NCI-H748 treated with DMSO at 0.1 percent for 48 hours (cell line): ENCODE results near the gene SLC12A7.
A peak's percentile ranks its signal among the peaks of the same experiment; 100 is the strongest.

Experiments
- DNase-seq: peaks from one replicate; lab custom pipeline; 2025; lab: John Stamatoyannopoulos, UW

Gene SLC12A7

GRCh38 chr5:1125030-1125357 is 13.1 kb upstream of the SLC12A7 start:
- no peak for DNase-seq

GRCh38 chr5:1124205-1125029 is 12.6 kb upstream of the SLC12A7 start:
- no peak for DNase-seq

GRCh38 chr5:1123418-1124147 is 11.7 kb upstream of the SLC12A7 start:
- no peak for DNase-seq

- no peak for DNase-seq
Measured at GRCh38 chr5:1122511-1123294, 10.8 kb upstream of the SLC12A7 start.

- DNase-seq, result no peak
Measured at GRCh38 chr5:1121891-1122290, 10.0 kb upstream of the SLC12A7 start.

GRCh38 chr5:1121044-1121443 is 9.2 kb upstream of the SLC12A7 start:
- no peak for DNase-seq

- no peak for DNase-seq
Measured at GRCh38 chr5:1120236-1120999, 8.6 kb upstream of the SLC12A7 start.

- no peak for DNase-seq
Measured at GRCh38 chr5:1119312-1119831, 7.5 kb upstream of the SLC12A7 start.

GRCh38 chr5:1118738-1119137 is 6.9 kb upstream of the SLC12A7 start:
- no peak for DNase-seq

GRCh38 chr5:1118231-1118698 is 6.4 kb upstream of the SLC12A7 start:
- DNase-seq, result no peak

GRCh38 chr5:1116977-1117376 is 5.1 kb upstream of the SLC12A7 start:
- DNase-seq, result no peak

- DNase-seq, result no peak
Measured at GRCh38 chr5:1116109-1116740, 4.4 kb upstream of the SLC12A7 start.

- no peak for DNase-seq
Measured at GRCh38 chr5:1115123-1115815, 3.4 kb upstream of the SLC12A7 start.

GRCh38 chr5:1113805-1114586 is 2.1 kb upstream of the SLC12A7 start:
- no peak for DNase-seq

- no peak for DNase-seq
Measured at GRCh38 chr5:1113332-1113690, 1.4 kb upstream of the SLC12A7 start.

GRCh38 chr5:1112596-1113331 is 901 bp upstream of the SLC12A7 start:
- DNase-seq, result no peak

- peak; percentile 35 for DNase-seq
Measured at GRCh38 chr5:1111241-1111726, 579 bp downstream of the SLC12A7 start.

- DNase-seq, result no peak
Measured at GRCh38 chr5:1110307-1111240, 1.3 kb downstream of the SLC12A7 start.
